ENCODE measurements around the gene CDC25A.

Gene CDC25A

GRCh38 chr3:48188266-48189201, at the start of gene CDC25A:
CDC25A (minus strand) TSS chr3:48188417; CDS start chr3:48187947, 470 bp downstream.
- peak within 1 kb of the TSS; percentile 56 to 80 (median 69) for H3K9ac ChIP-seq (ENCODE audit: low read length in 5 of 5)
- peak within 1 kb of the TSS; percentile 49 to 89 (median 75) for H3K4me3 ChIP-seq (ENCODE audit: low read depth in 1 of 5, low read length in 5 of 5)
- H3K36me3 ChIP-seq (ENCODE audit: control insufficient read depth in 5 of 5, insufficient read depth in 5 of 5, low read length in 5 of 5): no peaks in the 10 kb centered on the region
- no peaks in the 10 kb centered on the region for H3K27me3 ChIP-seq (ENCODE audit: control insufficient read depth in 5 of 5, insufficient read depth in 4 of 5, low read length in 5 of 5)
- H3K4me1 ChIP-seq (ENCODE audit: control insufficient read depth in 5 of 5, insufficient read depth in 5 of 5, low read length in 5 of 5): peaks cover 6 to 19% (median 15%) of the 10 kb centered on the region in 5 donors
- peak within 1 kb of the TSS; percentile 54 for H3K27ac ChIP-seq (ENCODE audit: low read depth, low read length)
- H3K9me3 ChIP-seq (ENCODE audit: control insufficient read depth in 5 of 5, low read length in 5 of 5): no peaks in the 10 kb centered on the region

- Histone ChIP-seq H3K36me3 (ENCODE audit: control insufficient read depth in 5 of 5, insufficient read depth in 5 of 5, low read length in 5 of 5) (no peaks in the 10 kb centered on the region), H3K27ac (ENCODE audit: low read depth, low read length) (peak overlapping the region; percentile 37), H3K27me3 (ENCODE audit: control insufficient read depth in 5 of 5, insufficient read depth in 4 of 5, low read length in 5 of 5) (no peaks in the 10 kb centered on the region), H3K9ac (ENCODE audit: low read length in 5 of 5) (no peak overlapping the region), H3K9me3 (ENCODE audit: control insufficient read depth in 5 of 5, low read length in 5 of 5) (no peaks in the 10 kb centered on the region), H3K4me1 (ENCODE audit: control insufficient read depth in 5 of 5, insufficient read depth in 5 of 5, low read length in 5 of 5) (peaks cover 2 to 38% (median 33%) of the 10 kb centered on the region in 5 donors), H3K4me3 (ENCODE audit: low read depth in 1 of 5, low read length in 5 of 5) (no peak overlapping the region)
These were observed 48.3 kb upstream of the CDC25A start for GRCh38 chr3:48236531-48236930.

GRCh38 chr3:48233542-48233941, 45.3 kb upstream of the CDC25A start:
- no peak overlapping the region for H3K27ac ChIP-seq (ENCODE audit: low read depth, low read length)
- H3K4me3 ChIP-seq (ENCODE audit: low read depth in 1 of 5, low read length in 5 of 5): no peak overlapping the region

GRCh38 chr3:48232734-48233133, 44.5 kb upstream of the CDC25A start:
- Histone ChIP-seq H3K4me3 (ENCODE audit: low read depth in 1 of 5, low read length in 5 of 5) (peak overlapping the region in 4 of 5 donors; percentile 3 to 48 (median 32)), H3K27me3 (ENCODE audit: control insufficient read depth in 5 of 5, insufficient read depth in 4 of 5, low read length in 5 of 5) (no peaks in the 10 kb centered on the region), H3K27ac (ENCODE audit: low read depth, low read length) (no peak overlapping the region), H3K9ac (ENCODE audit: low read length in 5 of 5) (no peak overlapping the region), H3K9me3 (ENCODE audit: control insufficient read depth in 5 of 5, low read length in 5 of 5) (no peaks in the 10 kb centered on the region), H3K36me3 (ENCODE audit: control insufficient read depth in 5 of 5, insufficient read depth in 5 of 5, low read length in 5 of 5) (no peaks in the 10 kb centered on the region), H3K4me1 (ENCODE audit: control insufficient read depth in 5 of 5, insufficient read depth in 5 of 5, low read length in 5 of 5) (peaks cover 2 to 25% (median 21%) of the 10 kb centered on the region in 5 donors)

More at GRCh38 chr3:48233542-48233941, 45.3 kb upstream of the CDC25A start:
- no peaks in the 10 kb centered on the region for H3K9me3 ChIP-seq (ENCODE audit: control insufficient read depth in 5 of 5, low read length in 5 of 5)
- H3K36me3 ChIP-seq (ENCODE audit: control insufficient read depth in 5 of 5, insufficient read depth in 5 of 5, low read length in 5 of 5): no peaks in the 10 kb centered on the region
- H3K4me1 ChIP-seq (ENCODE audit: control insufficient read depth in 5 of 5, insufficient read depth in 5 of 5, low read length in 5 of 5): peaks cover 2 to 26% (median 25%) of the 10 kb centered on the region in 5 donors
- H3K27me3 ChIP-seq (ENCODE audit: control insufficient read depth in 5 of 5, insufficient read depth in 4 of 5, low read length in 5 of 5): no peaks in the 10 kb centered on the region
- H3K9ac ChIP-seq (ENCODE audit: low read length in 5 of 5): no peak overlapping the region

GRCh38 chr3:48232232-48232631, 44.0 kb upstream of the CDC25A start:
- H3K4me1 ChIP-seq (ENCODE audit: control insufficient read depth in 5 of 5, insufficient read depth in 5 of 5, low read length in 5 of 5): peaks cover 2 to 21% (median 18%) of the 10 kb centered on the region in 5 donors
- H3K36me3 ChIP-seq (ENCODE audit: control insufficient read depth in 5 of 5, insufficient read depth in 5 of 5, low read length in 5 of 5): no peaks in the 10 kb centered on the region
- no peak overlapping the region for H3K27ac ChIP-seq (ENCODE audit: low read depth, low read length)
- no peaks in the 10 kb centered on the region for H3K27me3 ChIP-seq (ENCODE audit: control insufficient read depth in 5 of 5, insufficient read depth in 4 of 5, low read length in 5 of 5)
- no peak overlapping the region for H3K4me3 ChIP-seq (ENCODE audit: low read depth in 1 of 5, low read length in 5 of 5)
- H3K9me3 ChIP-seq (ENCODE audit: control insufficient read depth in 5 of 5, low read length in 5 of 5): no peaks in the 10 kb centered on the region
- no peak overlapping the region for H3K9ac ChIP-seq (ENCODE audit: low read length in 5 of 5)

GRCh38 chr3:48226939-48227338, 38.7 kb upstream of the CDC25A start:
- Histone ChIP-seq H3K27ac (ENCODE audit: low read depth, low read length) (no peak overlapping the region), H3K4me1 (ENCODE audit: control insufficient read depth in 5 of 5, insufficient read depth in 5 of 5, low read length in 5 of 5) (peaks cover 0 to 5% (median 0%) of the 10 kb centered on the region in 5 donors), H3K27me3 (ENCODE audit: control insufficient read depth in 5 of 5, insufficient read depth in 4 of 5, low read length in 5 of 5) (no peaks in the 10 kb centered on the region), H3K9ac (ENCODE audit: low read length in 5 of 5) (no peak overlapping the region), H3K4me3 (ENCODE audit: low read depth in 1 of 5, low read length in 5 of 5) (no peak overlapping the region), H3K9me3 (ENCODE audit: control insufficient read depth in 5 of 5, low read length in 5 of 5) (no peaks in the 10 kb centered on the region), H3K36me3 (ENCODE audit: control insufficient read depth in 5 of 5, insufficient read depth in 5 of 5, low read length in 5 of 5) (no peaks in the 10 kb centered on the region)

GRCh38 chr3:48225587-48225986, 37.4 kb upstream of the CDC25A start:
- no peaks in the 10 kb centered on the region for H3K27me3 ChIP-seq (ENCODE audit: control insufficient read depth in 5 of 5, insufficient read depth in 4 of 5, low read length in 5 of 5)
- H3K9ac ChIP-seq (ENCODE audit: low read length in 5 of 5): no peak overlapping the region
- no peaks in the 10 kb centered on the region for H3K36me3 ChIP-seq (ENCODE audit: control insufficient read depth in 5 of 5, insufficient read depth in 5 of 5, low read length in 5 of 5)
- H3K4me3 ChIP-seq (ENCODE audit: low read depth in 1 of 5, low read length in 5 of 5): no peak overlapping the region
- H3K4me1 ChIP-seq (ENCODE audit: control insufficient read depth in 5 of 5, insufficient read depth in 5 of 5, low read length in 5 of 5): peaks cover 0 to 5% (median 0%) of the 10 kb centered on the region in 5 donors
- H3K9me3 ChIP-seq (ENCODE audit: control insufficient read depth in 5 of 5, low read length in 5 of 5): no peaks in the 10 kb centered on the region
- H3K27ac ChIP-seq (ENCODE audit: low read depth, low read length): no peak overlapping the region

GRCh38 chr3:48222616-48223513, 34.6 kb upstream of the CDC25A start, which contains the start of gene CAMP:
CAMP (plus strand) TSS chr3:48223495; CDS start chr3:48223512, 17 bp downstream.
- H3K9ac ChIP-seq (ENCODE audit: low read length in 5 of 5): no peak within 1 kb of the TSS
- H3K9me3 ChIP-seq (ENCODE audit: control insufficient read depth in 5 of 5, low read length in 5 of 5): no peaks in the 10 kb centered on the region
- H3K4me3 ChIP-seq (ENCODE audit: low read depth in 1 of 5, low read length in 5 of 5): no peak within 1 kb of the TSS
- H3K4me1 ChIP-seq (ENCODE audit: control insufficient read depth in 5 of 5, insufficient read depth in 5 of 5, low read length in 5 of 5): peaks cover 2 to 20% (median 12%) of the 10 kb centered on the region in 5 donors
- H3K36me3 ChIP-seq (ENCODE audit: control insufficient read depth in 5 of 5, insufficient read depth in 5 of 5, low read length in 5 of 5): no peaks in the 10 kb centered on the region
- no peak within 1 kb of the TSS for H3K27ac ChIP-seq (ENCODE audit: low read depth, low read length)
- no peaks in the 10 kb centered on the region for H3K27me3 ChIP-seq (ENCODE audit: control insufficient read depth in 5 of 5, insufficient read depth in 4 of 5, low read length in 5 of 5)

GRCh38 chr3:48220746-48221145, 32.5 kb upstream of the CDC25A start:
- Histone ChIP-seq H3K9ac (ENCODE audit: low read length in 5 of 5) (no peak overlapping the region), H3K4me1 (ENCODE audit: control insufficient read depth in 5 of 5, insufficient read depth in 5 of 5, low read length in 5 of 5) (peaks cover 10 to 39% (median 31%) of the 10 kb centered on the region in 5 donors), H3K36me3 (ENCODE audit: control insufficient read depth in 5 of 5, insufficient read depth in 5 of 5, low read length in 5 of 5) (no peaks in the 10 kb centered on the region), H3K9me3 (ENCODE audit: control insufficient read depth in 5 of 5, low read length in 5 of 5) (no peaks in the 10 kb centered on the region), H3K27me3 (ENCODE audit: control insufficient read depth in 5 of 5, insufficient read depth in 4 of 5, low read length in 5 of 5) (no peaks in the 10 kb centered on the region), H3K4me3 (ENCODE audit: low read depth in 1 of 5, low read length in 5 of 5) (no peak overlapping the region), H3K27ac (ENCODE audit: low read depth, low read length) (no peak overlapping the region)

Data from subcutaneous abdominal adipose tissue (tissue), 5 donors.